ENCODE measurements around the gene C1orf105.

- TF ChIP-seq, protein P1, sequence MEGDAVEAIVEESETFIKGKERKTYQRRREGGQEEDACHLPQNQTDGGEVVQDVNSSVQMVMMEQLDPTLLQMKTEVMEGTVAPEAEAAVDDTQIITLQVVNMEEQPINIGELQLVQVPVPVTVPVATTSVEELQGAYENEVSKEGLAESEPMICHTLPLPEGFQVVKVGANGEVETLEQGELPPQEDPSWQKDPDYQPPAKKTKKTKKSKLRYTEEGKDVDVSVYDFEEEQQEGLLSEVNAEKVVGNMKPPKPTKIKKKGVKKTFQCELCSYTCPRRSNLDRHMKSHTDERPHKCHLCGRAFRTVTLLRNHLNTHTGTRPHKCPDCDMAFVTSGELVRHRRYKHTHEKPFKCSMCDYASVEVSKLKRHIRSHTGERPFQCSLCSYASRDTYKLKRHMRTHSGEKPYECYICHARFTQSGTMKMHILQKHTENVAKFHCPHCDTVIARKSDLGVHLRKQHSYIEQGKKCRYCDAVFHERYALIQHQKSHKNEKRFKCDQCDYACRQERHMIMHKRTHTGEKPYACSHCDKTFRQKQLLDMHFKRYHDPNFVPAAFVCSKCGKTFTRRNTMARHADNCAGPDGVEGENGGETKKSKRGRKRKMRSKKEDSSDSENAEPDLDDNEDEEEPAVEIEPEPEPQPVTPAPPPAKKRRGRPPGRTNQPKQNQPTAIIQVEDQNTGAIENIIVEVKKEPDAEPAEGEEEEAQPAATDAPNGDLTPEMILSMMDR (IDR thresholded peaks at IDR 0.05; ENCODE audit: insufficient read depth, low read length, poor library complexity, severe bottlenecking), result no peak
- no peak for TF ChIP-seq EZH2phosphoT487 (conservative IDR thresholded peaks at IDR 0.05; ENCODE audit: low read length)
Observed at GRCh38 chr1:172489847-172490246, 69.4 kb downstream of the C1orf105 start.

Measured in SU-DHL-6 (cell line).